Kidney (tissue), 14 donors: ENCODE data around the gene PLCB1. TPM values are rescaled to one million over a fixed set of nuclear protein-coding genes. Genes with fewer than 3 reads are reported as not detected.
A peak's percentile ranks its signal among the peaks of the same experiment; 100 is the strongest.

ENCODE experiments used
- DNase-seq, 5 donors: peaks; one replicate each; pipeline ENCODE4 v3.0.0-alpha.2; 2013 to 2020
- FAIRE-seq: peaks from 2 replicates; lab custom pipeline; 2012; peaks lifted over from hg19 to GRCh38; lab: Jason Lieb, UNC
- H3K27ac ChIP-seq, 2 donors: one replicate each; pipeline ENCODE4 v1.7.0; 2013; ENCODE audit warnings: low read depth in 2 of 2, low read length in 2 of 2, inconsistent platforms in 1 of 2
- H3K27me3 ChIP-seq: one replicate; pipeline ENCODE4 v1.7.1; 2013; ENCODE audit warnings: low read length, inconsistent platforms; ENCODE audit not compliant: control insufficient read depth, insufficient read depth
- H3K36me3 ChIP-seq, 3 donors: one replicate each; pipeline versions ENCODE4 v1.7.0 to v1.7.1; 2013; ENCODE audit warnings: low read length in 3 of 3, control low read depth in 1 of 3, inconsistent platforms in 1 of 3; ENCODE audit not compliant: insufficient read depth in 3 of 3, control insufficient read depth in 2 of 3
- H3K4me1 ChIP-seq, 3 donors: one replicate each; pipeline versions ENCODE4 v1.7.0 to v1.7.1; 2013; ENCODE audit warnings: low read length in 3 of 3, inconsistent platforms in 1 of 3, low read depth in 1 of 3; ENCODE audit not compliant: control insufficient read depth in 2 of 3, insufficient read depth in 2 of 3
- H3K4me3 ChIP-seq, 3 donors: one replicate each; pipeline versions ENCODE4 v1.7.0 to v1.8.1; 2013; ENCODE audit warnings: low read length in 3 of 3, control low read depth in 1 of 3, inconsistent platforms in 1 of 3
- H3K9ac ChIP-seq, 3 donors: one replicate each; pipeline versions ENCODE4 v1.7.0 to v1.7.1; 2013; ENCODE audit warnings: low read length in 3 of 3, control low read depth in 1 of 3, inconsistent platforms in 1 of 3
- H3K9me3 ChIP-seq, 3 donors: one replicate each; pipeline versions ENCODE4 v1.7.0 to v1.7.1; 2013; ENCODE audit warnings: low read length in 3 of 3, control low read depth in 1 of 3, inconsistent platforms in 1 of 3; ENCODE audit not compliant: control insufficient read depth in 2 of 3, insufficient read depth in 1 of 3
- CTCF ChIP-seq: IDR thresholded peaks from 3 replicates; pipeline ENCODE4 v1.5.1; 2012; ENCODE audit warnings: mild to moderate bottlenecking, moderate library complexity, borderline replicate concordance; ENCODE audit not compliant: insufficient read depth; ENCODE audit errors: extremely low read depth
- intact Hi-C: fragments of 100-400 bp; cut with DNase I; formaldehyde crosslinking; loops from one replicate; pipeline ENCODE4 v1.11.1; 2022
- polyA plus RNA-seq: library from polyadenylated mRNA; stranded (reverse); fragments of 350-450 nt; fragmentation: Illumina TruSeq; extraction: RNeasy Lipid Tissue Mini Kit (QIAGEN cat#74804); gene quantifications from one replicate; pipeline ENCODE4 v1.2.3, GENCODE V29; 2014; ENCODE audit warnings: low read depth, low replicate concordance; ENCODE audit not compliant: insufficient read depth
- total RNA-seq: library from RNA; stranded (reverse); fragmentation: NEBNext Ultra II Directional; extraction: Animal tissue kit (Norgen Biotek cat#: 25700); gene quantifications from one replicate; pipeline ENCODE4 v1.2.1, GENCODE V29; 2021
- donor health status: control.
- donor health status: control.
- donor health status: control.
- donor health status: control.
- donor health status: control.
- donor health status: DM: yes; HTN: yes; CAD: no.
- donor health status: Normal renal cell carcinoma (clear cell type).

The PLCB1 gene
- total and polyA plus RNA-seq, 2 donors from 2014 or later: 9.4 to 107 TPM

GRCh38 chr20:8398263-8399051 is 266.4 kb downstream of the PLCB1 start:
- no peaks in the 10 kb centered on the region for H3K27me3 ChIP-seq
- H3K36me3 ChIP-seq: no peaks in the 10 kb centered on the region
- no peaks in the 10 kb centered on the region for H3K4me1 ChIP-seq
- no peaks in the 10 kb centered on the region for H3K9me3 ChIP-seq
- H3K27ac ChIP-seq: no peak overlapping the region
- no peak overlapping the region for H3K4me3 ChIP-seq
- intact Hi-C loops: no loop called here
- TF ChIP-seq CTCF: no peak
- FAIRE-seq: peak; percentile 19
- no peak for DNase-seq
- H3K9ac ChIP-seq: no peak overlapping the region

GRCh38 chr20:8399947-8400346 is 267.9 kb downstream of the PLCB1 start:
- intact Hi-C loops: no loop called here
- no peaks in the 10 kb centered on the region for H3K9me3 ChIP-seq

GRCh38 chr20:8400486-8400885 is 268.4 kb downstream of the PLCB1 start:
- TF ChIP-seq CTCF: no peak
- Histone ChIP-seq H3K36me3 (no peaks in the 10 kb centered on the region), H3K27ac (no peak overlapping the region), H3K4me3 (no peak overlapping the region), H3K4me1 (no peaks in the 10 kb centered on the region), H3K27me3 (no peaks in the 10 kb centered on the region), H3K9ac (no peak overlapping the region), H3K9me3 (no peaks in the 10 kb centered on the region)
- intact Hi-C loops: no loop called here
- FAIRE-seq (no peak), DNase-seq (no peak)

More at GRCh38 chr20:8399947-8400346, 267.9 kb downstream of the PLCB1 start:
- no peak for TF ChIP-seq CTCF
- no peak overlapping the region for H3K4me3 ChIP-seq
- H3K27ac ChIP-seq: no peak overlapping the region
- H3K36me3 ChIP-seq: no peaks in the 10 kb centered on the region
- peak in 1 of 5 donors; percentile 44 for DNase-seq
- no peaks in the 10 kb centered on the region for H3K27me3 ChIP-seq
- FAIRE-seq: no peak
- no peaks in the 10 kb centered on the region for H3K4me1 ChIP-seq
- H3K9ac ChIP-seq: no peak overlapping the region
